Psoas muscle (tissue), 8 donors: ENCODE measurements around the gene CNTFR. TPM values are rescaled to one million over a fixed set of nuclear protein-coding genes. Genes with fewer than 3 reads are reported as not detected.

Experiments used
- ATAC-seq, 4 donors: fragments of 200-7000 bp; cut with Tn5 transposase; one replicate each; pipeline ENCODE4 v1.9.1; 2020; ENCODE audit warnings: moderate library complexity in 3 of 4, mild to moderate bottlenecking in 2 of 4
- DNase-seq, 2 donors: peaks; one replicate each; pipeline ENCODE4 v3.0.0-alpha.2; 2020
- H3K27ac ChIP-seq: fragments of 200-600 bp; one replicate; pipeline ENCODE4 v1.8.0; 2022
- H3K27me3 ChIP-seq, 3 donors: fragments of 200-600 bp in 1 of 3; one replicate each; pipeline versions ENCODE4 v1.6.1 to v1.8.0; 2013 to 2022; ENCODE audit warnings: low read length in 2 of 3, mild to moderate bottlenecking in 2 of 3, moderate library complexity in 1 of 3; ENCODE audit not compliant: insufficient read depth in 3 of 3
- H3K36me3 ChIP-seq, 2 donors: fragments of 200-600 bp in 1 of 2; one replicate each; pipeline versions ENCODE4 v1.6.1 to v1.8.0; 2013 to 2022; ENCODE audit warnings: low read depth in 1 of 2, mild to moderate bottlenecking in 1 of 2, moderate library complexity in 1 of 2; ENCODE audit not compliant: insufficient read depth in 1 of 2
- H3K4me1 ChIP-seq: fragments of 200-600 bp; one replicate; pipeline ENCODE4 v1.8.0; 2022
- H3K4me3 ChIP-seq: fragments of 200-600 bp; one replicate; pipeline ENCODE4 v1.8.0; 2022; ENCODE audit warnings: mild to moderate bottlenecking
- H3K9me3 ChIP-seq: fragments of 200-600 bp; one replicate; pipeline ENCODE4 v1.8.0; 2022
- CTCF ChIP-seq: fragments of 200-600 bp; IDR thresholded peaks from one replicate; pipeline ENCODE4 v1.8.0; 2022; ENCODE audit warnings: antibody characterized with exemption
- WGBS, 3 donors: extraction: QIAGEN DNeasy Blood & Tissue Kit; methylation state at CpG; one replicate each; pipeline versions ENCODE4 v1.1.6 to v1.1.7; 2013; 5-methylcytosine and 5-hydroxymethylcytosine counted together
- intact Hi-C, 2 donors: fragments of 100-400 bp; cut with DNase I; formaldehyde crosslinking; loops; one replicate each; pipeline versions ENCODE4 v1.11.0 to v1.14.2; 2022
- polyA plus RNA-seq, 3 donors: library from polyadenylated mRNA; stranded (reverse); fragments of 200-250 nt; gene quantifications; one replicate each; pipeline ENCODE4 v1.2.3, GENCODE V29; 2013
- total RNA-seq, 4 donors: library from RNA; stranded (reverse); fragmentation: NEBNext Ultra II Directional in 2 of 4; extraction: Animal tissue kit (Norgen Biotek cat#: 25700) in 2 of 4; gene quantifications; one replicate each; pipeline versions ENCODE4 v1.2.1 to v1.2.4, GENCODE V29; 2021 to 2023
- donor health status: healthy with polysubstance abuse.
- donor health status: DM: no; HTN: no; CAD: no; lungs with moderate emphysema.
- donor health status: Bipolar disorder and iron deficiency.
- donor health status: healthy.
- donor health status: DM: yes; HTN: yes; CAD: no.
- donor health status: DM: no; HTN: no; CAD: no.
- donor health status: DM: no; HTN: no; CAD: no.
- donor health status: DM: yes; HTN: yes; CAD: no.

Gene CNTFR
- total and polyA plus RNA-seq, 7 donors: 32.3 to 97.4 (median 64.4) TPM

- Histone ChIP-seq H3K4me1 (peaks cover 28% of the 10 kb centered on the region), H3K4me3 (no peak overlapping the region), H3K27me3 (no peaks in the 10 kb centered on the region), H3K36me3 (peaks cover 0 to 10% of the 10 kb centered on the region in 2 donors), H3K27ac (peak overlapping the region; percentile 65), H3K9me3 (no peaks in the 10 kb centered on the region)
- no peak for TF ChIP-seq CTCF
- 32 to 41% (median 38%) methylated on average over 6 to 7 of the region's 7 CpGs for WGBS, 3 donors
- intact Hi-C loops: no loop called here
- ATAC-seq: peak; percentile 60 to 81 (median 75)
- peak in 1 of 2 donors; percentile 46 for DNase-seq
Measured at GRCh38 chr9:34570809-34571480, 18.6 kb downstream of the CNTFR start.

DNA sequence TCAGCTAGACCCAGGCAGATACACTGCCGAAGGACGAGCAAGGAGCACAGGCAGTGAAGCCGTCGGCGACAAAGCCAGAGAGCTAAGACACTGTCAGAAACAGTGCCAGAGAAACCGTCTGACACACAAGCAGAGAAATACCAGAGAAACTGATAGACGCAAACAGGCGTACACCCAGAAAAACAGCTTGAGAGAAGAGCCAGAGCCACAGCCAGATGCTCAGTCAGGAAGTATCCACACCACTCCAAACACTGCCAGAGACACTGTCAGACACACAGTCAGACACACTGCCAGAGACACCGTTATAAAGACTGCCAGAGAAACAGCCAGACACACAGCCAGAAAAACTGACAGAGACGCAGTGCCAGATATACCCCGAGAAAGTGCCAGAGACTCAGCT lies 19.1 kb downstream of the CNTFR start:
- peaks cover 0 to 16% of the 10 kb centered on the region in 2 donors for H3K36me3 ChIP-seq
- ATAC-seq: peak; percentile 14 to 17 (median 15)
- 25 to 46% (median 29%) methylated on average over 11 of the region's 11 CpGs for WGBS, 3 donors

DNA sequence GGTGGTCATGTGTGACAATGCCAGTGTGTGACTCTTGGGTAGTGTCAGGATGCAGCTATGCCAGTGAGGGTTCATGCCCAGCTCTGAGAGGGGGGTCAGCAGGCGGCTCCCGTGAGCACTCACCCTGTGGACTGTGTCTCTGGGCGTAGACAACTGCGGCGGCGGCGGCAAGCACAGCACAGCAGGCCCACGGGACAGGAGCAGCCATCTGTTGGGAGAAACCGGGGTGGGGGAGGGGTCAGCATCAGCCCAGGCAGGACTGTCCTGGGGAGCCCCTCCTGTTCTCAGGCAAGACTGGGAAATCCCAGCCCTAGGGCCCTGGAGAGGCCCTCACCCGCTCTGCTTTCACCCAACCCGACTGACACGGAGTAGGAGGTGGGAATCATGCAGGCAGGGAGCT lies 20.8 kb downstream of the CNTFR start:
- Histone ChIP-seq H3K9me3 (no peaks in the 10 kb centered on the region), H3K4me1 (peaks cover 28% of the 10 kb centered on the region), H3K27ac (no peak overlapping the region), H3K27me3 (no peaks in the 10 kb centered on the region), H3K4me3 (no peak overlapping the region), H3K36me3 (peaks cover 0 to 29% of the 10 kb centered on the region in 2 donors)
- TF ChIP-seq CTCF: no peak
- DNase-seq (no peak), ATAC-seq (no peak)
- intact Hi-C loops: no loop called here
- 68 to 76% (median 73%) methylated on average over 12 of the region's 12 CpGs for WGBS, 3 donors

More for the DNA sequence above, 19.1 kb downstream of the CNTFR start:
- no peak for DNase-seq
- Histone ChIP-seq H3K4me3 (no peak overlapping the region), H3K4me1 (peaks cover 28% of the 10 kb centered on the region), H3K27ac (peak overlapping the region; percentile 65), H3K9me3 (no peaks in the 10 kb centered on the region), H3K27me3 (no peaks in the 10 kb centered on the region)
- intact Hi-C loops: no loop called here
- TF ChIP-seq CTCF: no peak

DNA sequence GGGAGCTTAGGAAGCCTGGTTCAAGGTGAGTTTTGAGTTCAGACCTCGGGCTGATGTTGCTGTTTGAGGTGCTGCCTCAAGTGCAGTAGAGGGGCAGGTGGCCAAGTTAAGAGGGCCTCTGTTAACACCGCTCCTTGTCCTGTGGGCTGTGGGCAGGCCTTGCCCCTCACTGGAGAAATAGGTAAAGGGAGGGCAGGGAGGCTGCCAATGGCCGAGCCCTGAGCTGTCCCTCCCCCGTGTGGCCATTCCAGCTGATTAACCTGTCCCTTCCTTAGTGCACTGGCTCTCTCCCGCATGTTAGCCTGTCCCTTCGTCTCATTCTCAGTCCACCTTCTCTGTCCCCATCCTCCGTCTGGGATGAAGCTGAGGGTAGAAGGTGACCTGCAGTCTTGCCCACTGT lies 21.4 kb downstream of the CNTFR start:
- Histone ChIP-seq H3K4me1 (peaks cover 28% of the 10 kb centered on the region), H3K4me3 (no peak overlapping the region), H3K36me3 (peaks cover 0 to 31% of the 10 kb centered on the region in 2 donors), H3K27ac (no peak overlapping the region), H3K9me3 (no peaks in the 10 kb centered on the region), H3K27me3 (no peaks in the 10 kb centered on the region)
- intact Hi-C loops: no loop called here
- DNase-seq (no peak), ATAC-seq (no peak)
- WGBS, 3 donors: 77 to 82% (median 80%) methylated on average over 7 of the region's 7 CpGs
- TF ChIP-seq CTCF: no peak

GRCh38 chr9:34566972-34567371 lies 22.6 kb downstream of the CNTFR start:
- no peaks in the 10 kb centered on the region for H3K27me3 ChIP-seq
- DNase-seq (peak in 1 of 2 donors; percentile 4), ATAC-seq (peak in 2 of 4 donors; percentile 33 to 36)
- peaks cover 0 to 40% of the 10 kb centered on the region in 2 donors for H3K36me3 ChIP-seq
- intact Hi-C loops: no loop called here
- no peak overlapping the region for H3K4me3 ChIP-seq
- no peak overlapping the region for H3K27ac ChIP-seq
- WGBS, 3 donors: 27 to 38% (median 31%) methylated on average over 6 of the region's 6 CpGs
- H3K9me3 ChIP-seq: no peaks in the 10 kb centered on the region
- no peak for TF ChIP-seq CTCF
- peaks cover 33% of the 10 kb centered on the region for H3K4me1 ChIP-seq
